Activated T-cell treated with anti-CD3 and anti-CD28 coated beads for 1 hour (primary cell): Measurements from ENCODE around the gene PRAMEF13.
"Not testable (repeated sequence)": the region's sequence is repeated elsewhere in the genome, so short reads cannot be mapped to it uniquely, and the experiment has no call there.

Source experiments
- DNase-seq: peaks from one replicate; pipeline ENCODE4 v3.0.0-alpha.2; 2020; ENCODE audit warnings: low read depth

PRAMEF13 gene

GRCh38 chr1:13201309-13201708 lies at the start of gene PRAMEF13:
Gene PRAMEF13 (minus strand): TSS chr1:13201409. CDS start chr1:13199589, 1,820 bp downstream.
- not testable (repeated sequence) for DNase-seq

GRCh38 chr1:13247122-13247521 lies 45.9 kb upstream of the PRAMEF13 start:
- not testable (repeated sequence) for DNase-seq

GRCh38 chr1:13246554-13246871 lies 45.3 kb upstream of the PRAMEF13 start:
- DNase-seq = not testable (repeated sequence)

- not testable (repeated sequence) for DNase-seq
Measured at GRCh38 chr1:13245841-13246553, 44.8 kb upstream of the PRAMEF13 start.

GRCh38 chr1:13243536-13244263 lies 42.5 kb upstream of the PRAMEF13 start:
- not testable (repeated sequence) for DNase-seq

- DNase-seq = not testable (repeated sequence)
Measured at GRCh38 chr1:13239633-13240032, 38.4 kb upstream of the PRAMEF13 start.

GRCh38 chr1:13237572-13237971 lies 36.4 kb upstream of the PRAMEF13 start:
- not testable (repeated sequence) for DNase-seq

GRCh38 chr1:13234057-13234456 lies 32.8 kb upstream of the PRAMEF13 start:
- not testable (repeated sequence) for DNase-seq

- DNase-seq = not testable (repeated sequence)
Measured at GRCh38 chr1:13232056-13232455, 30.8 kb upstream of the PRAMEF13 start.

- DNase-seq = not testable (repeated sequence)
Measured at GRCh38 chr1:13231061-13231750, 30.0 kb upstream of the PRAMEF13 start.

- not testable (repeated sequence) for DNase-seq
Measured at GRCh38 chr1:13230601-13231000, 29.4 kb upstream of the PRAMEF13 start.

- DNase-seq = not testable (repeated sequence)
Measured at GRCh38 chr1:13230096-13230495, 28.9 kb upstream of the PRAMEF13 start.

GRCh38 chr1:13228343-13228781 lies 27.2 kb upstream of the PRAMEF13 start:
- peak; percentile 23 for DNase-seq

GRCh38 chr1:13227271-13228055 lies 26.3 kb upstream of the PRAMEF13 start:
- not testable (repeated sequence) for DNase-seq

- not testable (repeated sequence) for DNase-seq
Measured at GRCh38 chr1:13225675-13226204, 24.5 kb upstream of the PRAMEF13 start, which contains the start of gene PRAMEF18. Gene PRAMEF18 (minus strand): TSS chr1:13226154. CDS start chr1:13226106, 48 bp downstream.

GRCh38 chr1:13224480-13225060 lies 23.4 kb upstream of the PRAMEF13 start:
- DNase-seq = no peak

- DNase-seq = not testable (repeated sequence)
Measured at GRCh38 chr1:13222788-13223187, 21.6 kb upstream of the PRAMEF13 start.

- not testable (repeated sequence) for DNase-seq
Measured at GRCh38 chr1:13219203-13219602, 18.0 kb upstream of the PRAMEF13 start.

GRCh38 chr1:13216619-13217018 lies 15.4 kb upstream of the PRAMEF13 start:
- DNase-seq = not testable (repeated sequence)

GRCh38 chr1:13208712-13209111 lies 7.5 kb upstream of the PRAMEF13 start:
- DNase-seq = not testable (repeated sequence)

GRCh38 chr1:13171548-13171947 lies 29.7 kb downstream of the PRAMEF13 start, which contains the start of gene PRAMEF9:
Gene PRAMEF9 (plus strand): TSS chr1:13171848. CDS start chr1:13175281, 3,433 bp downstream.
- DNase-seq = not testable (repeated sequence)
